GM12875 (cell line): ENCODE measurements around the gene TLCD4.

Source experiments
- H3K4me3 ChIP-seq: one replicate; pipeline ENCODE4 v1.5.1; 2011; ENCODE audit warnings: low read depth, low read length, control low read depth
- CTCF ChIP-seq: IDR thresholded peaks from 2 replicates; pipeline ENCODE4 v1.5.1; 2011; ENCODE audit warnings: low read depth, mild to moderate bottlenecking, control low read depth, inconsistent platforms, low read length, moderate library complexity, borderline replicate concordance; ENCODE audit not compliant: insufficient read depth

Gene TLCD4

GRCh38 chr1:95126366-95126765 is 9.2 kb downstream of the TLCD4 start:
- no peak overlapping the region for H3K4me3 ChIP-seq
- no peak for TF ChIP-seq CTCF

- no peak for TF ChIP-seq CTCF
- no peak overlapping the region for H3K4me3 ChIP-seq
Measured at GRCh38 chr1:95126846-95127245, 9.7 kb downstream of the TLCD4 start.

- TF ChIP-seq CTCF = no peak
- no peak overlapping the region for H3K4me3 ChIP-seq
Measured at GRCh38 chr1:95127380-95127779, 10.2 kb downstream of the TLCD4 start.

DNA sequence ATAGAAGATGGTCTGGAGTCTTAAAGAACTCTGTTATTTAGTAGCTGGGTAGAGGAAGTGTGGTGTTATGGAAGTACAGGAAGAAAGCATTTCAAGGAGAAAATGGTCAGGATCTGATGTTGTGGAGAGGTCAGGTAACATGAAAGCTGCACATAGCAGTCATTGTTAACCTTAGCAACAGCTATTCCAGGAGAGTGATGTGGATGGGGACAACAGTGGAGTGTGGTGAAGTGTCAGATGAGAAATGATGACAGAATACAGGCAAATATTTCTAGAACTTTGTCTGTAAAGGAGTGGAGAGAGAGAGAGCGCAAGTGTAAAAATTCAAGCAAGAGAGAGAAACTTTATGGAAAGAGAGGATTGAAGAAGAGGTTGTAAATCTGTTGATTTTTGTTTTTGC is 15.6 kb downstream of the TLCD4 start:
- TF ChIP-seq CTCF = no peak
- H3K4me3 ChIP-seq = no peak overlapping the region

DNA sequence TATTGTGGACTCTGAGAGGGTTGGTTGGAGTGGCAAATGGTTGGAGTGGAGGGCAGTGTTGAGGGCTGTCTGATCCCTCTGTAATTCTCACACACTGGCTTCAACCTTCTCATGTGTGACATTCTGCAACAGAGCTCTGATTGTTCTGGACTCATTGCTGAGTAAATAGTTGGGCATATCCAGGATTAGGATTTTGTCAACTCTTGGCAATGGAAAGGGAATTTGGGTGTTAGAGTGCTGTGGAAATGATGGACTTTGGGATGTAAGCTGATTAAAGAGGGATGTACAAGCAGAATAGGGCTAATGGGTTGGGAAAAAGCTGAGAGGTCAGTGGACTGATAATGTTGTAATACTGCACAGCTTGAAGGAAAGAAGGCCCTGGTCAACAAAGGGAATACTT is 16.5 kb downstream of the TLCD4 start:
- TF ChIP-seq CTCF = no peak
- no peak overlapping the region for H3K4me3 ChIP-seq

DNA sequence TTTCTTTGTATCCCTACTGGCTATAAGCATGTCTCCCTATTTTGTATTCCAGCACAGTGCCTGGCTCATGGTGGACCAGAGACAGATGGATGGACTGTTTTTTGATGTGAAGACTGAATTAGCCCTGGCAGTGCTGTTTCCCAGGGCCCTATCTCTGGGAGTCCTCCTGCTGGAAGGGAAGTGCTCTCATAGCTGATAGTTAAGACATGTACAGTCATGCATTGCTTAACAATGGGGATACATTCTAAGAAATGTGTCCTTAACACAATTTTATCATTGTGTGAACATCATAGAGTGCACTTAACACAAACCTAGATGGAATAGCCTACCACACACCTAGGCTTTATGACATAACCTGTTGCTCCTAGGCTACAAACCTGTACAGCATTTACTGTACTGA is 21.1 kb downstream of the TLCD4 start:
- no peak for TF ChIP-seq CTCF
- no peak overlapping the region for H3K4me3 ChIP-seq

- no peak overlapping the region for H3K4me3 ChIP-seq
- TF ChIP-seq CTCF = no peak
Measured at GRCh38 chr1:95139039-95139438, 21.9 kb downstream of the TLCD4 start.
